ENCODE data around the gene PYCARD.
A peak's percentile ranks its signal among the peaks of the same experiment; 100 is the strongest.
"Not testable (repeated sequence)": the region's sequence is repeated elsewhere in the genome, so short reads cannot be mapped to it uniquely, and the experiment has no call there.

PYCARD gene

DNA sequence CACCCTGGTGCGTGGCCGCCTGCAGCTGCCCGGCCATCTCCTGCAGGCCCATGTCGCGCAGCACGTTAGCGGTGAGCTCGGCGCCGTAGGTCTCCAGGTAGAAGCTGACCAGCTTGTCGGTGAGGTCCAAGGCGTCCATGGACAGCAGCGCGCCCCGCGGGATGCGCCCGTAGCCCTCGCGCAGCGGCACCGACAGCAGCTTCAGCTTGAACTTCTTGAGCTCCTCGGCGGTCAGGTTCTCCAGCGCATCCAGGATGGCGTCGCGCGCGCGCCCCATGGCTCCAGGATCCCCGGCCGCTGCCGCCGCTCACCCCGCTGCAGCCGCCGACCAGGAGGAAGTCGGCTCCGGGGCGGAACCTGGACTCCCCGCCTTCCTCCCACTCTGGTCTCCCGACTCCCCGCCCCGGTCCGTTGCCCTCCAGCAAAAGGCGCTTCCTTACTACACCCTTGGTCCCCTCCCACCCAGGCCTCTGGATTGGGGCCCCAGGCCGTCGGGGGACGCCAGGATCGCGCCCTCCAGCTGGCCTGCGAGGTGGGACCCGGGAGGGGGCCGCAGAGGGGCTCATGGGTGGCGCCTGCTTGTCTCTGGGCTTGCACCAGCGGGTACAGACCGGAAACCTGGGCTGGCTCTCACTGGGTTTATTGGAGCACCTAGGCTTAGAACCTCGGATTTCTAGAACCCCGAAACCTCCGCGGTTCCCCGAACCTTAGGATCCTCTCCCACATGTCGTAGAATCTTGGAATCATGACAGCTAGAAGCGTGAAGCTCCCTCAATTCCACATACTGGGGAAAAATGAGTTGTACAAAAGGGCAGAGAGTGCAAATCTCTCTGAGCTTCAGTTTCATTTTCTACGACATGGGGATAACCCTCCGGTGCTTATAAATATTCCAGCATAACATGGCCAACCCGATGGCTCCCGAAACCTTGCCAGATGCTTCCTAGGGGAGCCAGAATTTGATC, at the start of gene PYCARD:
PYCARD (minus strand) TSS at position 347 of the 962 bp plus-strand sequence; CDS start at position 277, 70 bp downstream.
- Histone ChIP-seq H3K9ac (ENCODE audit: low read length in 2 of 2) (peak within 1 kb of the TSS; percentile 42 to 44), H3K36me3 (ENCODE audit: control insufficient read depth in 2 of 2, insufficient read depth in 2 of 2, low read length in 2 of 2) (peaks cover 5 to 8% of the 10 kb centered on the region in 2 donors), H3K9me3 (ENCODE audit: control insufficient read depth in 2 of 2, low read length in 2 of 2) (no peaks in the 10 kb centered on the region), H3K27me3 (ENCODE audit: control insufficient read depth in 1 of 2, insufficient read depth in 2 of 2, low read length in 2 of 2) (peaks cover 10 to 15% of the 10 kb centered on the region in 2 donors), H3K4me3 (ENCODE audit: low read length in 2 of 2) (peak within 1 kb of the TSS; percentile 69 to 83), H3K27ac (ENCODE audit: low read length) (no peak within 1 kb of the TSS), H3K4me1 (ENCODE audit: control insufficient read depth, insufficient read depth, low read length) (peaks cover 21% of the 10 kb centered on the region)

DNA sequence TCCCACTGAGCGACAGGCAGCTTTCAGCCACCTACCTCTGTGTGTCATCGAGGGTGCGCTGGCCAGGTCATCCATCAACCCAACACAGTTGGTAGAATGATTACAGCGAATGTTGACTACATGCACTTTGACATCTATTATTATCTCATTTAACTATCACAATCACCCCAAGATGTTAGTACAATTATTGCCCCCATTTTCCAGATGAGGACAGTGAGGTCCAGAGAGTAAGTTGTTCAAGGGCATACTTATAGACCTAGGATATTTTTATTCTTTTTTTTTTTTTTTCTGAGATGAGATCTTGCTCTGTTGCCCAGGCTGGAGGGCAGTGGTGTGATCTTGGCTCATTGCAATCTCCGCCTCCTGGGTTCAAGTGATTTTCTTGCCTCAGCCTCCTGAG, 48.9 kb upstream of the PYCARD start:
- Histone ChIP-seq H3K9me3 (ENCODE audit: control insufficient read depth in 2 of 2, low read length in 2 of 2) (no peaks in the 10 kb centered on the region), H3K27ac (ENCODE audit: low read length) (no peak overlapping the region), H3K9ac (ENCODE audit: low read length in 2 of 2) (no peak overlapping the region), H3K27me3 (ENCODE audit: control insufficient read depth in 1 of 2, insufficient read depth in 2 of 2, low read length in 2 of 2) (peaks cover 4% of the 10 kb centered on the region in 2 donors), H3K4me3 (ENCODE audit: low read length in 2 of 2) (no peak overlapping the region), H3K4me1 (ENCODE audit: control insufficient read depth, insufficient read depth, low read length) (no peaks in the 10 kb centered on the region), H3K36me3 (ENCODE audit: control insufficient read depth in 2 of 2, insufficient read depth in 2 of 2, low read length in 2 of 2) (no peaks in the 10 kb centered on the region)

DNA sequence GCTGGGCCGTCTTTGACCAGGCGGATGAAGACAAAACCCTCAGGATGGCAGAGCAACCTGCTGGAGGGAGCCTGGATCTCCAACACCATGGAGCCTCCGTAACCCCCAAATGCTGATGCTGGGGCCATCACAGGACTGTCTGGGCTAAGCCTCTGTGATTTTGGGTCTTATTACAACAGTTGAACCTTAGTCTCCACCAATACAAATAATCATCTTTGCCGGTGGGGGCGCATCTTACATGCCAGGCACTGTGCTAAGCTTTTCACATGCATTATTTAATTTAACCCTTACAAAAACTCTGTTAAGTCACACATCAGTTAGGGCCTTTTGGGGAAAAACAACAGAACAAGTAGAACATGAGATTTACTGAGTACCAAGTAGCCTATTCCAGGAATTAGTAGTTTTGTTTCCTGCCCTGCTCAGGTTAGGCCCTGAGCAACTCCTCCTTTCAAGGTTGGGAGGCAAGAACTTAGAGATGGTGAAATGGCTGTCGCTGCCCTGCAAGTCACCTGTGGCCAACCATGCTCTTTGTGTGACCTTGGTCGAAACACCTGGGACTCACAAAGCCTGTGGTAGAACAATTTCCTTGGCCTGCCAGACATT, 48.3 kb upstream of the PYCARD start:
- Histone ChIP-seq H3K27me3 (ENCODE audit: control insufficient read depth in 1 of 2, insufficient read depth in 2 of 2, low read length in 2 of 2) (peaks cover 4% of the 10 kb centered on the region in 2 donors), H3K9me3 (ENCODE audit: control insufficient read depth in 2 of 2, low read length in 2 of 2) (no peaks in the 10 kb centered on the region)

DNA sequence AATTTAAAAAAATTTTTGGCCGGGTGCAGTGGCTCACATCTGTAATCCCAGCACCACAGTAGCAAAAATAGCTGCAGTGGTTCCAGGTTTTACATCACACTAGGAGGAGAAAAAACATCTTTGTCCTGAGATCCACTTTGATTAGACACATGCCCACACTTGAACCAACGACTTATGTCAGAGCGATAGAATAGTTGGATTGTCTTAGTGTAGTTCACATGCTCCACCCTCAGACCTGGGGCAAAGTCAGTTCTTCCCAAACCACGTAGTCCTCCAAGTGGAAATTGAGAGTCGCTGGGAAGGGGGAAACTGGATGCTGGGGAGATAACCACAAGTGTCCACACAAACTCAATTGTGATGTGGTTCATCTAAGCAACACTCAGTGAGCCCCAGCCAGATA, 45.8 kb upstream of the PYCARD start:
- H3K27me3 ChIP-seq (ENCODE audit: control insufficient read depth in 1 of 2, insufficient read depth in 2 of 2, low read length in 2 of 2): peaks cover 4% of the 10 kb centered on the region in 2 donors
- no peak overlapping the region for H3K4me3 ChIP-seq (ENCODE audit: low read length in 2 of 2)
- H3K9me3 ChIP-seq (ENCODE audit: control insufficient read depth in 2 of 2, low read length in 2 of 2): no peaks in the 10 kb centered on the region
- no peaks in the 10 kb centered on the region for H3K36me3 ChIP-seq (ENCODE audit: control insufficient read depth in 2 of 2, insufficient read depth in 2 of 2, low read length in 2 of 2)
- H3K27ac ChIP-seq (ENCODE audit: low read length): no peak overlapping the region
- H3K4me1 ChIP-seq (ENCODE audit: control insufficient read depth, insufficient read depth, low read length): no peaks in the 10 kb centered on the region
- no peak overlapping the region for H3K9ac ChIP-seq (ENCODE audit: low read length in 2 of 2)

More for the DNA sequence above, 48.3 kb upstream of the PYCARD start:
- H3K9ac ChIP-seq (ENCODE audit: low read length in 2 of 2): no peak overlapping the region
- no peaks in the 10 kb centered on the region for H3K36me3 ChIP-seq (ENCODE audit: control insufficient read depth in 2 of 2, insufficient read depth in 2 of 2, low read length in 2 of 2)
- H3K4me3 ChIP-seq (ENCODE audit: low read length in 2 of 2): no peak overlapping the region
- H3K4me1 ChIP-seq (ENCODE audit: control insufficient read depth, insufficient read depth, low read length): no peaks in the 10 kb centered on the region
- H3K27ac ChIP-seq (ENCODE audit: low read length): no peak overlapping the region

- no peaks in the 10 kb centered on the region for H3K4me1 ChIP-seq (ENCODE audit: control insufficient read depth, insufficient read depth, low read length)
- no peak overlapping the region for H3K27ac ChIP-seq (ENCODE audit: low read length)
- no peak overlapping the region for H3K4me3 ChIP-seq (ENCODE audit: low read length in 2 of 2)
- no peak overlapping the region for H3K9ac ChIP-seq (ENCODE audit: low read length in 2 of 2)
- no peaks in the 10 kb centered on the region for H3K36me3 ChIP-seq (ENCODE audit: control insufficient read depth in 2 of 2, insufficient read depth in 2 of 2, low read length in 2 of 2)
- H3K9me3 ChIP-seq (ENCODE audit: control insufficient read depth in 2 of 2, low read length in 2 of 2): no peaks in the 10 kb centered on the region
- peaks cover 4% of the 10 kb centered on the region in 2 donors for H3K27me3 ChIP-seq (ENCODE audit: control insufficient read depth in 1 of 2, insufficient read depth in 2 of 2, low read length in 2 of 2)
These were observed 43.7 kb upstream of the PYCARD start for GRCh38 chr16:31246296-31246695.

- H3K9me3 ChIP-seq (ENCODE audit: control insufficient read depth in 2 of 2, low read length in 2 of 2); H3K4me1 ChIP-seq (ENCODE audit: control insufficient read depth, insufficient read depth, low read length): not testable (repeated sequence)
These were observed 43.0 kb upstream of the PYCARD start for GRCh38 chr16:31245598-31245997.

DNA sequence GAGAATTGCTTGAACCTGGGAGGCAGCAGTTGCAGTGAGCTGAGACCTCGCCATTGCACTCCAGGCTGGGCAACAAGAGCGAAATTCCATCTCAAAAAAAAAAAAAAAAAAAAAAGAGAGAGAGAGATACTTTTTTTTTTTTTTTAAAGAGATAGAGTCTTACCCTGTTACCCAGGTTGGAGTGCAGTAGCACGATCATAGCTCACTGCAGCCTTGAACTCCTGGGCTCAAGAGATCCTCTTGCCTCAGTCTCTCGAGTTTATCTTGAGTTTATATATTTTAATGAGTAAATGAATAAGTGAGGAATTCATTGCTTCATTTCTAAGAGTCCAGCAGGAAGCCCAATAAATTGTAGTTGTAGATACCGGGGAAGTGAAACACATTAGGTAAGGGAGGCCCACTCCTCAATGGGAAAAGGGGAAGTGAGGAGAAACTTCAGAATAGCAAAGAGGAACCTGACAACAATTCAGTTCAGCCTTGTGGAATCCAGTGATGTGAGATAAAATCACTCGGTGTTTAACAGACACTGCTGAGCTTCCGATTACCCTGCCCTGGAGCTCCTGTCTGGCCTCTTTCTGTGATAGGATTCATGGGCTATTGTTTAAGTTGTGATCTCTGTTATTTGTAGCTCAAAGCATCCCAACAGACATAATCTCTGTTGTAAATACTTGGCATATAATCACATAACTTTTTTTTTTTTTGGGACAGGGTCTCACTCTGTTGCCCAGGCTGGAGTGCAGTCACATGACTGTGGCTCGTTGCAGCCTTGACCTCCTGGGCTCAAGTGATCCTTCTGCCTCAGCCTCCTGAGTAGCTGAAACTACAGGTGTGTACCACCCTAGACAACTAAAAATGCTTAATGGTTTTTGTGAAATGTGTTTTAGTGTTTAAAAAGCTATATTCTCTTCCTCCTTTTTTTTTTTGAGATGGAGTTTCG, 41.4 kb upstream of the PYCARD start:
- no peak overlapping the region for H3K9ac ChIP-seq (ENCODE audit: low read length in 2 of 2)
- H3K36me3 ChIP-seq (ENCODE audit: control insufficient read depth in 2 of 2, insufficient read depth in 2 of 2, low read length in 2 of 2): no peaks in the 10 kb centered on the region
- H3K4me1 ChIP-seq (ENCODE audit: control insufficient read depth, insufficient read depth, low read length): no peaks in the 10 kb centered on the region
- H3K9me3 ChIP-seq (ENCODE audit: control insufficient read depth in 2 of 2, low read length in 2 of 2): no peaks in the 10 kb centered on the region
- no peak overlapping the region for H3K27ac ChIP-seq (ENCODE audit: low read length)
- H3K27me3 ChIP-seq (ENCODE audit: control insufficient read depth in 1 of 2, insufficient read depth in 2 of 2, low read length in 2 of 2): peaks cover 2 to 4% of the 10 kb centered on the region in 2 donors
- no peak overlapping the region for H3K4me3 ChIP-seq (ENCODE audit: low read length in 2 of 2)

More at GRCh38 chr16:31245598-31245997, 43.0 kb upstream of the PYCARD start:
- not testable (repeated sequence) for H3K27me3 ChIP-seq (ENCODE audit: control insufficient read depth in 1 of 2, insufficient read depth in 2 of 2, low read length in 2 of 2); H3K27ac ChIP-seq (ENCODE audit: low read length); H3K36me3 ChIP-seq (ENCODE audit: control insufficient read depth in 2 of 2, insufficient read depth in 2 of 2, low read length in 2 of 2); H3K9ac ChIP-seq (ENCODE audit: low read length in 2 of 2); H3K4me3 ChIP-seq (ENCODE audit: low read length in 2 of 2)

GRCh38 chr16:31242206-31242605, 39.6 kb upstream of the PYCARD start:
- Histone ChIP-seq H3K9ac (ENCODE audit: low read length in 2 of 2) (no peak overlapping the region), H3K27me3 (ENCODE audit: control insufficient read depth in 1 of 2, insufficient read depth in 2 of 2, low read length in 2 of 2) (no peaks in the 10 kb centered on the region), H3K36me3 (ENCODE audit: control insufficient read depth in 2 of 2, insufficient read depth in 2 of 2, low read length in 2 of 2) (no peaks in the 10 kb centered on the region), H3K4me3 (ENCODE audit: low read length in 2 of 2) (no peak overlapping the region), H3K9me3 (ENCODE audit: control insufficient read depth in 2 of 2, low read length in 2 of 2) (no peaks in the 10 kb centered on the region), H3K27ac (ENCODE audit: low read length) (no peak overlapping the region), H3K4me1 (ENCODE audit: control insufficient read depth, insufficient read depth, low read length) (no peaks in the 10 kb centered on the region)

DNA sequence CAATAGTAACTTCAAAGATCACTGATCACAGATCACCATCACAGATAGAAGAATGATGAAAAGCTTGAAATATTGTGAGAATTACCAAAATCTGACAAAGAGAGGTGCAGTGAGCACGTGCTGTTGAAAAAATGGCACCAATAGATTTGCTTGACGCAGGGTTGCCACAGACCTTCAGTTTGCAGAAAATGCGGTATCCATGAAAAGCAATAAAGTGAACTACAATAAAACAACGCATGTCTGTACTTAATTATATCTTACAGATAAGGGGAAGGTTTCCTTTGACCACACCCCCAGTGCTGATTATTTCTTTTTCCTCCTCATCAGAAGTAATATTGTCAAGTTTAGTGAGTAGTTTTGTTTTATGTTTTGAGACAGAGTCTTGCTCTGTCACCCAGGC, 35.5 kb upstream of the PYCARD start:
- no peak overlapping the region for H3K9ac ChIP-seq (ENCODE audit: low read length in 2 of 2)
- H3K9me3 ChIP-seq (ENCODE audit: control insufficient read depth in 2 of 2, low read length in 2 of 2): no peaks in the 10 kb centered on the region
- no peak overlapping the region for H3K4me3 ChIP-seq (ENCODE audit: low read length in 2 of 2)
- H3K4me1 ChIP-seq (ENCODE audit: control insufficient read depth, insufficient read depth, low read length): no peaks in the 10 kb centered on the region
- H3K27me3 ChIP-seq (ENCODE audit: control insufficient read depth in 1 of 2, insufficient read depth in 2 of 2, low read length in 2 of 2): no peaks in the 10 kb centered on the region
- H3K27ac ChIP-seq (ENCODE audit: low read length): no peak overlapping the region
- H3K36me3 ChIP-seq (ENCODE audit: control insufficient read depth in 2 of 2, insufficient read depth in 2 of 2, low read length in 2 of 2): no peaks in the 10 kb centered on the region

GRCh38 chr16:31229501-31229900, 26.9 kb upstream of the PYCARD start:
- Histone ChIP-seq H3K36me3 (ENCODE audit: control insufficient read depth in 2 of 2, insufficient read depth in 2 of 2, low read length in 2 of 2) (no peaks in the 10 kb centered on the region), H3K9ac (ENCODE audit: low read length in 2 of 2) (no peak overlapping the region), H3K9me3 (ENCODE audit: control insufficient read depth in 2 of 2, low read length in 2 of 2) (no peaks in the 10 kb centered on the region), H3K4me1 (ENCODE audit: control insufficient read depth, insufficient read depth, low read length) (peaks cover 3% of the 10 kb centered on the region), H3K4me3 (ENCODE audit: low read length in 2 of 2) (no peak overlapping the region), H3K27ac (ENCODE audit: low read length) (no peak overlapping the region), H3K27me3 (ENCODE audit: control insufficient read depth in 1 of 2, insufficient read depth in 2 of 2, low read length in 2 of 2) (no peaks in the 10 kb centered on the region)
